Type B pancreatic cell (in vitro differentiated cells): ENCODE measurements around the gene TP53BP2. TPM values are rescaled to one million over a fixed set of nuclear protein-coding genes. Genes with fewer than 3 reads are reported as not detected.
"Not testable (repeated sequence)": the region's sequence is repeated elsewhere in the genome, so short reads cannot be mapped to it uniquely, and the experiment has no call there.

ENCODE experiments used
- DNase-seq: peaks from one replicate; pipeline ENCODE4 v3.0.0; 2021; ENCODE audit warnings: mixed read lengths; ENCODE audit not compliant: unreplicated experiment; ENCODE audit errors: extremely low spot score
- H3K27ac Mint-ChIP-seq: 2 replicates; pipeline ENCODE4 v1.8.0; 2021; ENCODE audit warnings: mild to moderate bottlenecking, mixed read lengths
- H3K27me3 Mint-ChIP-seq: 2 replicates; pipeline ENCODE4 v1.8.0; 2021; ENCODE audit warnings: mixed read lengths
- H3K36me3 Mint-ChIP-seq: 2 replicates; pipeline ENCODE4 v1.8.0; 2021; ENCODE audit warnings: mixed read lengths
- H3K4me1 Mint-ChIP-seq: one replicate; pipeline ENCODE4 v1.8.0; 2021; ENCODE audit warnings: mixed read lengths; ENCODE audit not compliant: unreplicated experiment
- H3K4me3 Mint-ChIP-seq: 2 replicates; pipeline ENCODE4 v1.8.0; 2021; ENCODE audit warnings: mild to moderate bottlenecking, mixed read lengths
- H3K9me3 Mint-ChIP-seq: 2 replicates; pipeline ENCODE4 v1.8.0; 2021; ENCODE audit warnings: mixed read lengths
- CTCF ChIP-seq: fragments of 200-600 bp; sonication (generic); conservative IDR thresholded peaks from 2 replicates; pipeline ENCODE4 v1.5.0; 2021; ENCODE audit warnings: antibody characterized with exemption, mild to moderate bottlenecking
- total RNA-seq: library from RNA; stranded (reverse); gene quantifications from 2 replicates; pipeline ENCODE4 v1.2.1, GENCODE V29; 2021; ENCODE audit warnings: low replicate concordance

Gene TP53BP2
- total RNA-seq, 1 donor from 2014 or later: 67.2 TPM

GRCh38 chr1:223820515-223820858, 25.3 kb downstream of the TP53BP2 start:
- peak overlapping the region; percentile 42 for H3K27ac Mint-ChIP-seq
- no peak overlapping the region for H3K4me3 Mint-ChIP-seq
- no peaks in the 10 kb centered on the region for H3K27me3 Mint-ChIP-seq
- no peak for TF ChIP-seq CTCF
- H3K4me1 Mint-ChIP-seq: peaks cover 31% of the 10 kb centered on the region
- no peaks in the 10 kb centered on the region for H3K9me3 Mint-ChIP-seq
- DNase-seq: no peak
- H3K36me3 Mint-ChIP-seq: peaks cover 23% of the 10 kb centered on the region

GRCh38 chr1:223819730-223820514, 25.8 kb downstream of the TP53BP2 start:
- no peak for DNase-seq
- Mint-ChIP-seq H3K9me3 (no peaks in the 10 kb centered on the region), H3K4me3 (peak overlapping the region; percentile 20), H3K4me1 (peaks cover 31% of the 10 kb centered on the region), H3K27ac (peak overlapping the region; percentile 91), H3K27me3 (no peaks in the 10 kb centered on the region), H3K36me3 (peaks cover 23% of the 10 kb centered on the region)
- TF ChIP-seq CTCF: no peak

DNA sequence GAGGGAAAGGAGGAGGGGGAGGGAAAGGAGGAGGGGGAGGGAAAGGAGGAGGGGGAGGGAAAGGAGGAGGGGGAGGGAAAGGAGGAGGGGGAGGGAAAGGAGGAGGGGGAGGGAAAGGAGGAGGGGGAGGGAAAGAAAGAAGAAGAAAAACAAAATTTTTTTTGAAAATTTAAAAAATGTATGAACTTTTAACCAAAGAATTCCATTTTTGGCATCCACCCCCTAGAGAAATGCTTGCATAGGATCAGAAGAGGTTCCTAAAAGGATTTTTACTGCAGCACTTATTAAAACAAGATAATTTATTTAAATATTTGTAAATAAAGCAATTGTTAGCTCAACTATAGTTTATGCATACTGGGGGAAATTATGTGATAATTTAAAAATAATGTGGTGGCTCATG, 28.5 kb downstream of the TP53BP2 start:
- not testable (repeated sequence) for DNase-seq, H3K27me3 Mint-ChIP-seq, H3K27ac Mint-ChIP-seq, H3K4me3 Mint-ChIP-seq, H3K9me3 Mint-ChIP-seq
- peaks cover 39% of the 10 kb centered on the region for H3K36me3 Mint-ChIP-seq
- H3K4me1 Mint-ChIP-seq: peaks cover 27% of the 10 kb centered on the region

- peaks cover 36% of the 10 kb centered on the region for H3K36me3 Mint-ChIP-seq
- no peak for DNase-seq
- no peak for TF ChIP-seq CTCF
- H3K9me3 Mint-ChIP-seq: no peaks in the 10 kb centered on the region
- peak overlapping the region; percentile 37 for H3K27ac Mint-ChIP-seq
- no peak overlapping the region for H3K4me3 Mint-ChIP-seq
- H3K4me1 Mint-ChIP-seq: peaks cover 20% of the 10 kb centered on the region
- H3K27me3 Mint-ChIP-seq: no peaks in the 10 kb centered on the region
Measured at GRCh38 chr1:223815865-223816264, 29.9 kb downstream of the TP53BP2 start.

DNA sequence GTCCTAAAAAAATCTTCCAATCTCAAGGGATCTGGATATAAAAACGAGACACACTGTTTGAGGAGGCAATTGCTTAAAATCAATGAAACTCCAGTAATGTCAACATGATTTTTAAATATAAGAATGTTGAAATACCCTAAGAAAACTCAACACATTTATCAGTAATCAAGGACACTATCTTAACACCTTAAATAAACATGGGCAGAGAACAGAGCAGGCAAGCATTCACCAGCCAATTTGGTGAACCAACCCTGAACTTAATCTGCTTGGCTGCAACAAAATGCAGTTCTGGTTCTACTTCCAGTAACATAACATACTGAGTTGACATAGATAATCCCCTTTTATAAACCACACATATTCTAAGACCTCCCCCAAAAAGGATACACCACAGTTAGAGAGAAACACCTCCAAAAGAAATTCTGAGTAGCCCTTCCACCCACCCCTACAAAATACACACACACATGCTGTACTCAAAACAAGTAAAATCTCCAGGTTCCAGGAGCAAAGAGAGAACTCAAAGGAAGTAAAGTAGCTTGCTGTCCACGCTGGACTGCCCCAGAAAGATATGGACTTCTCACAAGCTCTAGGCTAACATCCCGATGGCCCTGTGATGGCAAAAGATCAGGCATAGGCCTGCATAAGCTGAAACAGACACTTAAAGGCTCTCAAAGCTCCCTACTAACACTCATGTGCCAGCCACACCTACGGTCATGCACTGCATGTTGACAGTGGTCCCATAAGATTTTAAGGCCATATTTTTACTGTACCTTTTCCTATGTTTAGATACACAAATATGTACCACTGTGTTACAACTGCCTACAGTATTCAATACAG, 30.5 kb downstream of the TP53BP2 start:
- Mint-ChIP-seq H3K4me1 (peaks cover 14% of the 10 kb centered on the region), H3K4me3 (no peak overlapping the region), H3K9me3 (no peaks in the 10 kb centered on the region), H3K36me3 (peaks cover 34% of the 10 kb centered on the region), H3K27ac (peak overlapping the region; percentile 7), H3K27me3 (no peaks in the 10 kb centered on the region)
- TF ChIP-seq CTCF: no peak
- DNase-seq: no peak

DNA sequence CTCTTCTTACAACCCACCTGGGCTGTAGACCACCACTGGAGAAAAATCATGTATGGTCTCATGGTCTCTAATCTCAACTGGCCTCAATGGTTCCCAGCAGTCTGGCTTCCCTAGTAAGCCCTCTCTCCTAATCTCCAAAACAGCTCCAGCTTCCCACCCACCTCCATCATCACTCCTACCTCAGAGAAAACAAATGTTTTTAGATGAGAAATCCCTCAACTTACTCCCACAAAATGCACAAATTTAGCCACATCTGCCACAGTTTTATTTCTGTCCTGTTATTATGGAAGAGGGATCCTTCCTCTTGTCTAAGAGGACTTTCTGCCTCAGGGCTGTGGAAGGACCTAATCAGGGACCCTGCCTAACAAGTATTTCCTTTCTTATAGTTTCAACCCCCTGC, 32.1 kb downstream of the TP53BP2 start:
- no peak for DNase-seq
- no peak overlapping the region for H3K4me3 Mint-ChIP-seq
- no peak for TF ChIP-seq CTCF
- no peaks in the 10 kb centered on the region for H3K27me3 Mint-ChIP-seq
- H3K9me3 Mint-ChIP-seq: no peaks in the 10 kb centered on the region
- peaks cover 28% of the 10 kb centered on the region for H3K36me3 Mint-ChIP-seq
- no peak overlapping the region for H3K27ac Mint-ChIP-seq
- H3K4me1 Mint-ChIP-seq: peaks cover 7% of the 10 kb centered on the region
